GM18868 (cell line): ENCODE results near the gene SMARCE1.

ENCODE experiments used
- ATAC-seq: cut with Tn5 transposase; IDR thresholded peaks from one replicate; pipeline ENCODE4 v1.9.1; 2021; ENCODE audit warnings: mild to moderate bottlenecking, moderate library complexity; ENCODE audit not compliant: unreplicated experiment

SMARCE1 gene

GRCh38 chr17:40647624-40648383 lies at the start of gene SMARCE1:
TSS of gene SMARCE1 (minus strand) at chr17:40647818. CDS start at chr17:40645802, 2,016 bp downstream.
- ATAC-seq, result peak; percentile 64

GRCh38 chr17:40697297-40697696 lies 49.7 kb upstream of the SMARCE1 start:
- ATAC-seq, result no peak

- ATAC-seq, result no peak
Observed at GRCh38 chr17:40696651-40697072, 49.0 kb upstream of the SMARCE1 start.

- no peak for ATAC-seq
Observed at GRCh38 chr17:40695874-40696472, 48.4 kb upstream of the SMARCE1 start.

GRCh38 chr17:40694584-40694983 lies 47.0 kb upstream of the SMARCE1 start:
- ATAC-seq, result no peak

GRCh38 chr17:40687106-40687505 lies 39.5 kb upstream of the SMARCE1 start:
- no peak for ATAC-seq

GRCh38 chr17:40686192-40686591 lies 38.6 kb upstream of the SMARCE1 start:
- no peak for ATAC-seq

GRCh38 chr17:40680998-40681397 lies 33.4 kb upstream of the SMARCE1 start:
- no peak for ATAC-seq

GRCh38 chr17:40679523-40679907 lies 31.9 kb upstream of the SMARCE1 start:
- no peak for ATAC-seq

- ATAC-seq, result no peak
Observed at GRCh38 chr17:40678902-40679522, 31.4 kb upstream of the SMARCE1 start.

GRCh38 chr17:40675905-40676304 lies 28.3 kb upstream of the SMARCE1 start:
- ATAC-seq, result no peak

GRCh38 chr17:40672654-40673053 lies 25.0 kb upstream of the SMARCE1 start:
- ATAC-seq, result no peak

- ATAC-seq, result no peak
Observed at GRCh38 chr17:40671282-40671681, 23.7 kb upstream of the SMARCE1 start.

- no peak for ATAC-seq
Observed at GRCh38 chr17:40666331-40666730, 18.7 kb upstream of the SMARCE1 start.

- no peak for ATAC-seq
Observed at GRCh38 chr17:40664582-40665333, 17.1 kb upstream of the SMARCE1 start, which contains the start of gene KRT222. TSS of gene KRT222 (minus strand) at chr17:40665177. CDS start at chr17:40665099, 78 bp downstream.

GRCh38 chr17:40663252-40663651 lies 15.6 kb upstream of the SMARCE1 start:
- no peak for ATAC-seq

GRCh38 chr17:40659911-40660310 lies 12.3 kb upstream of the SMARCE1 start:
- no peak for ATAC-seq

- no peak for ATAC-seq
Observed at GRCh38 chr17:40658396-40658795, 10.8 kb upstream of the SMARCE1 start.

GRCh38 chr17:40651939-40652338 lies 4.3 kb upstream of the SMARCE1 start:
- no peak for ATAC-seq

GRCh38 chr17:40648384-40648968 lies 858 bp upstream of the SMARCE1 start:
- no peak for ATAC-seq
